HG03159 (cell line): ENCODE data around the gene SLC19A2.
A peak's percentile ranks its signal among the peaks of the same experiment; 100 is the strongest.
"Not testable (repeated sequence)": the region's sequence is repeated elsewhere in the genome, so short reads cannot be mapped to it uniquely, and the experiment has no call there.

ENCODE experiments used
- ATAC-seq: cut with Tn5 transposase; IDR thresholded peaks from one replicate; pipeline ENCODE4 v1.9.1; 2021; ENCODE audit warnings: mild to moderate bottlenecking, moderate library complexity; ENCODE audit not compliant: unreplicated experiment

The SLC19A2 gene

GRCh38 chr1:169510060-169510459, 24.3 kb upstream of the SLC19A2 start:
- no peak for ATAC-seq

GRCh38 chr1:169509354-169509753, 23.6 kb upstream of the SLC19A2 start:
- no peak for ATAC-seq

GRCh38 chr1:169508432-169509338, 22.9 kb upstream of the SLC19A2 start:
- ATAC-seq, result no peak

- no peak for ATAC-seq
These were observed 21.7 kb upstream of the SLC19A2 start for GRCh38 chr1:169507413-169507812.

GRCh38 chr1:169503601-169504000, 17.9 kb upstream of the SLC19A2 start:
- not testable (repeated sequence) for ATAC-seq

- no peak for ATAC-seq
These were observed 14.1 kb upstream of the SLC19A2 start for GRCh38 chr1:169499807-169500206.

GRCh38 chr1:169497317-169497716, 11.6 kb upstream of the SLC19A2 start:
- ATAC-seq, result no peak

GRCh38 chr1:169495916-169496315, 10.2 kb upstream of the SLC19A2 start:
- no peak for ATAC-seq

- no peak for ATAC-seq
These were observed 9.5 kb upstream of the SLC19A2 start for GRCh38 chr1:169495046-169495775.

- no peak for ATAC-seq
These were observed 8.6 kb upstream of the SLC19A2 start for GRCh38 chr1:169494343-169494742.

- no peak for ATAC-seq
These were observed 7.5 kb upstream of the SLC19A2 start for GRCh38 chr1:169493251-169493650.

GRCh38 chr1:169491845-169492281, 6.1 kb upstream of the SLC19A2 start:
- ATAC-seq, result peak; percentile 57

- no peak for ATAC-seq
These were observed 2.4 kb upstream of the SLC19A2 start for GRCh38 chr1:169488157-169488556.

GRCh38 chr1:169487561-169487960, 1.8 kb upstream of the SLC19A2 start:
- no peak for ATAC-seq

- ATAC-seq, result no peak
These were observed 1.4 kb upstream of the SLC19A2 start for GRCh38 chr1:169487133-169487532.

GRCh38 chr1:169486281-169487051, 722 bp upstream of the SLC19A2 start:
- peak; percentile 0 for ATAC-seq

GRCh38 chr1:169484683-169485430, 887 bp downstream of the SLC19A2 start:
- peak; percentile 21 for ATAC-seq

GRCh38 chr1:169484101-169484500, 1.6 kb downstream of the SLC19A2 start:
- no peak for ATAC-seq

GRCh38 chr1:169483500-169483966, 2.2 kb downstream of the SLC19A2 start:
- ATAC-seq, result no peak

- ATAC-seq, result no peak
These were observed 6.2 kb downstream of the SLC19A2 start for GRCh38 chr1:169479363-169480066.
